T47D (cell line): ENCODE measurements around the gene GGCT.

ENCODE experiments used
- DNase-seq, 2 experiments: peaks; one replicate each; pipeline versions ENCODE4 v3.0.0 to v3.0.0-alpha.2; 2011 to 2012; ENCODE audit warnings: low read depth in 1 of 2, low spot score in 1 of 2
- JUND ChIP-seq: IDR thresholded peaks from 2 replicates; pipeline ENCODE4 v1.6.1; 2012; ENCODE audit warnings: low read depth
- in situ Hi-C: cut with HindIII; loops from 2 replicates; pipeline ENCODE4 v1.10.0; 2016; ENCODE audit warnings: low sequenced_read_pairs, low pct_unique_long_range_greater_than_20kb

Gene GGCT

GRCh38 chr7:30479202-30480120 is 25.2 kb downstream of the GGCT start:
- in situ Hi-C loops: no loop called here
- no peak for TF ChIP-seq JUND
- DNase-seq: peak in 1 of 2 experiments; percentile 41

DNA sequence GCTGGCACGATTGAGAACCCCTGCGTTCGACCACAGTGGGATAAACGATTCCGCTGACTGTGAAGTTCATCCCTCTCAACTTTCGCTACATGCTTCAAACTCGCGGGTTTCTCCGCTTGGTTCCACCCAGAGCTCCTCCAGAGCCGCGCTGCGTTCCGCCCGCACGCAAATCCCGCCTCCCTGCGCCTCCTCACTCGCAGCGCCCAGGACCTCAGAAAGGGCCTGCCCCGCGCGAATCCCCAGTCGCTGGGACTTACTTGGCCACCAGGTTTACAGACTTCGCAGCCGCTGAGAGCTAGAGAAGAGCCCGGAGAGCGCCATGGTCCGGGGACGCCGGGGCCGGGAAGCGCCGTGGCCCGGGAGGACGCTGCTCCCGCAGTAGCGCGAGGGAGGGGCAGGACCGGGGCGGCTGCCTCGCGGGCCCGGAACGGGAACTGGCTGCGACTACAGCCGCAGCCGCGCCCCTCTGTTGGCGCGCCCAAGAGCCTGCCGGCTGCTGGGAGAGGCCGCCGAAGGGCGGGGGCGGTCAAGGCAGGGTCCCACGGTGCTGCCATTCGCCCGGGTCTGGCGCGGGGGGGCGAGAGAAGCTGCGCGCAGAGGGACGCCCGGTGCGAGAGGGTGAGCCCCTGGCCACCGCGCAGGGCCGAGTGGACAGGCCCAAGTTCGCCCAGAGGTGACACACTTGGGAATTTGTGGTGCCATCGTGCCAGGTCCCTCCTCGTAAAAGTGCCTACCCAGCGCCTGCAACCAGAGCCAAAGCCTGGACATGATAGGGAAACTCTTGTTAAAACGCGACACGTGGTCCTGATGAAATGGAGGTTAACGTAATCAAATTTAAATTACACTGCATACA is 26.1 kb downstream of the GGCT start, which contains the start of gene NOD1:
Gene NOD1 (minus strand): TSS at position 436 of the 853 bp plus-strand sequence. CDS start 21,863 bp downstream, outside the sequence.
- no peak for TF ChIP-seq JUND
- DNase-seq: peak; percentile 72 to 85
- in situ Hi-C loops: no loop called here

DNA sequence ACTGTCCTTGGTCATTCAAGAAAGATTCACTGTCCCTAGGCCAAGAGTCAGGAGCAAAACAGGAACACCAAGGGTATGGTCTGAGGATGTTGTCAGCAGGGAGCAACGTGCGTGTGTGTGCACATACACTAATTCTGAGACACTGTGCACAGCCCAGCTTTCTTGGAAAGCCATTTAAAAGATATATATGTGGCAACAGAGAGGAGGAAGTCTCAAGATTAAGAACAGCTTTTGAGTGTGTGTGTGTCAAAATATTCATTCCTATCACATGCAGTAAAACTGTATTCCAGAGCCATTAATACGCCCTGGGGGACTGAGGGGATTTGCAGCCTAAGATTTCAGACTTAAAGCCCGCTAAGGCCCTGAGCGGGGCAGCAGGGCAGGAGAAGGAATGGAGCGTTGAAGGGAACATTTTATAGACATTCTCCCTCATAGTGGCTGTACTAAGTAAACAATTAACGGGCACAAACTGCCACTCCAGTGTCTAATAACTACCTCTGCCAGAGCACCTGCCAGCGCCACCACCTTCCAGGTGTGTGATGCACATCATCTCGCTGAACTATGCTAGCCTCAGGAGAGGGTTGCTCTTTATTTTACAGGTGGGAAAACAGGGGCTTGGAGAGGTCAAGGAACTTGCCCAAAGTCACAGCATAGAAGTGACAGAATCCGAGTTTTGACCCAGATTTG is 28.0 kb downstream of the GGCT start:
- no peak for TF ChIP-seq JUND
- DNase-seq: no peak
- in situ Hi-C loops: no loop called here

- no peak for DNase-seq
- no peak for TF ChIP-seq JUND
- in situ Hi-C loops: no loop called here
Measured at GRCh38 chr7:30475580-30475979, 29.0 kb downstream of the GGCT start.

GRCh38 chr7:30474893-30475292 is 29.7 kb downstream of the GGCT start:
- TF ChIP-seq JUND: no peak
- DNase-seq: no peak
- in situ Hi-C loops: no loop called here

DNA sequence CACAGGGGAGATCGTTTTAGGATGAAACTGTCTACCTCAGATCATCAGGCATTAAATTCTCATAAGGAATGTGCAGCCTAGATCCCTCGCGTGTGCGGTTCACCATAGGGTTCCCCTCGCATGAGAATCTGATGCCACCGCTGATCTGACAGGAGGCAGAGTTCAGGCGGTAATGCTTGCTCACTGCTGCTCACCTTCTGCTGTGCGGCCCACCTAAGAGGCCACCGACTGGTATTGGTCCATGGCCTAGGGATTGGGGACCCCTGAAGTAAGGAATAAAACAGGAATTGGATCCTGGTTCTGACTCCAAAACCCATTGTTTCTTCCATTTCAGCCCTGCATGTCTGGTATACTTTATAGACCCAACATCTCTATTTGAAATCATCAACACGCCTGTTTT is 30.1 kb downstream of the GGCT start:
- no peak for TF ChIP-seq JUND
- in situ Hi-C loops: no loop called here

GRCh38 chr7:30473903-30474302 is 30.7 kb downstream of the GGCT start:
- TF ChIP-seq JUND: no peak
- DNase-seq: no peak
- in situ Hi-C loops: no loop called here

More for the DNA sequence above, 30.1 kb downstream of the GGCT start:
- DNase-seq: no peak

DNA sequence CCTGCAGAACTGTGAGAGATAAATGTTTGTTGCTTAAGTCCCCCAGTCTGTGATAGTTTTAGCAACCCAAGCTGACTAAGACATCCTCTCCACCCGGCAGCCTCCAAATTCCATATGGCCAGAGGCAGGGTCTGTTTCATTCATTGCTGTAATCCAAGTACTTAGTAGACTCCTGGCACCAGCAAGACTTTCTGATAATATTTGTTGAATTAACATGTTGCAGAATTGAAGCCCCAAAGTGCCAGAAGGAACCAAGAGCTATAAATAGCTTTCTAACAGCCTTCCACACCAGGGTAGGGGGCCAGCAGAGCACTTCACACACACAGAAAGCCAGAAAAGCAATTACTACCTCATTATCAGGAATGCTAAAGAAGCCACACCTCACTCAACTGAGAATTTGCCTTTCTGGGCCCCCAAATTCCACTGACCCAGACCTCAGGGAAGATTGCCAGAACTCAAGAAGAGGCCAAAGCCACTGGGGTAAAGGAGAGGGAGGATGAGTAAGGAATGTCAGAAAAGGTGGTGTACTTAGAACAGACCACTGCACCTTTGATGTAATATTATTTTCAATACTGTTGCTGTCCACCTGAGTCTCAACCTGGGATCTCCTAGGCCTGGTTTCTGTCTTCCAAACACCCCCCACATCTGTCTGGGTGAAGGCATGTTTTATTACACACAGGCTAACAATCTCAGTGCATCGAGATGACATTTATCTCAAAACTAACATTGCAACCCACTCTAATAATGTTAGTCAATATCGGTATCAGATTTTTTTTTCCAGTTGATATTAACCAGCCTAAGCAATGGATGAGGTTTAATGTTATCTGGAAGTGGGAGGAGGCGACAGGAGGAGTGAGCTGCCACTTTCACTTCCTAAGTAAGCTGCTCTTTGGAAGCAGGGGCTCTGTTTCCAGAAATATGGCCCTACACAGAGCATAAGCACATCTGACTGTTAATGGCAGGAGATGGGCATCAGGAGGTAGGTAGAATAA is 31.5 kb downstream of the GGCT start:
- in situ Hi-C loops: no loop called here
- TF ChIP-seq JUND: no peak
- DNase-seq: no peak

DNA sequence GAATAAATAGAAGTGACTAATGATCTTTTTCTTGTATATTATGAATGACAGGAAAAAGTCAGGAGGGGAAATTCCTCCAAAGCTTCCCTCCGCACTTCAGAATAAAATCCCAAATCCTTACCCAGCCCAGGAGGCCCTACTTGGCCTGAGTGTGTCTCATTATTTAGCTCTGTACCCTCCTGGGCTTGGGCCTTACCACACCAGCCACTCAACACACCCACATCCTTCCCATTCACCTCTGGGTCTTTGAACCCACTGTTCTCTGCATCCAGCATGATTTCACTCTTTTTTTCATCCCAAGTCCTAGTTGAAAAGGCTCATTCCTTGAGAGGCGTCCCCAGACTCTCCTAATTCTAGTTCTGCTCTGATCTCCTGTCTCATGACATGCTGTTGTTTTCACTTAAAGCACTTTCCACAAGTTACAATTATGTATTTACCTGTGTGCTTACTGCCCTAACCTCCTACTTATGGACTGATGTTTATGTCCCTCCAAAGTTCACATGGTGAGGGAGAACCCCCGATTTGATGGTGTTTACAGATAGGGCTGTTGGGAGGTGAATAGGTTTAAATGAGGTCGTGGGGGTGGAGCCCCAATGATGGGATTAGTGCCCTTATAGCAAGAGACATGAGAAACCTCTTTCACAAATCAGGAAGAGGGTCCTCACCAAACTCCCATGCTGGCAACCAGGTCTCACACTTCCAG is 32.4 kb downstream of the GGCT start:
- in situ Hi-C loops: no loop called here
- no peak for DNase-seq
- no peak for TF ChIP-seq JUND

GRCh38 chr7:30471205-30471604 is 33.4 kb downstream of the GGCT start:
- in situ Hi-C loops: no loop called here
- TF ChIP-seq JUND: no peak
- DNase-seq: no peak

DNA sequence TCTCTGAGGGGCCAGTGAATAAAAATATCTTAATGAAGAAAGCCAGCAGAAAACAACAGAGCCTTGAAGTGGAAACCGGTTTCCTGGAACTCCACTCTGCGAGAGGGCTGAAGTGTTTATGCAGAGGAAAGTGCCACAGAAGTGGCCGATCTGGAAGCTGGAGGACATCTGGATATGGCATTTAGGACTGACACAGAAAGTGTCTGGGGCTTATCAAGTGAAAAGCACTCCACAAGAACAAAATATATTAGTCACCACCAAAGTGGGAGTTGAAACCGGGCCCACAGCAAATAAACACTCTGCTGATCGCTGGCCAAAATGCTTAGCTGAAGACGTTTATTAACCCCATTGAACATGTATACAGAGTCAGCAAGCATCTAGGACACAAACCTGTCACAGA is 33.9 kb downstream of the GGCT start:
- DNase-seq: no peak
- in situ Hi-C loops: no loop called here
- no peak for TF ChIP-seq JUND
